Neural progenitor cell (in vitro differentiated cells): ENCODE measurements around the gene C5orf34. TPM values are rescaled to one million over a fixed set of nuclear protein-coding genes. Genes with fewer than 3 reads are reported as not detected.
A peak's percentile ranks its signal among the peaks of the same experiment; 100 is the strongest.

Source experiments
- DNase-seq: peaks from one replicate; pipeline ENCODE4 v3.0.0-alpha.2; 2016; ENCODE audit warnings: low spot score
- H2AFZ ChIP-seq: fragments of 200-600 bp; sonication (generic); replicated peaks from 2 replicates; pipeline ENCODE4 v1.6.1; 2016; ENCODE audit warnings: antibody characterized with exemption
- H3F3A ChIP-seq: fragments of 200-600 bp; sonication (generic); 2 replicates; pipeline ENCODE4 v1.6.1; 2016; ENCODE audit warnings: antibody characterized with exemption, low read depth
- H3K27ac ChIP-seq: fragments of 200-600 bp; sonication (generic); 2 replicates; pipeline ENCODE4 v1.5.1; 2016; ENCODE audit warnings: mild to moderate bottlenecking
- H3K27me3 ChIP-seq: fragments of 200-600 bp; sonication (generic); 2 replicates; pipeline ENCODE4 v1.6.1; 2016; ENCODE audit warnings: mild to moderate bottlenecking, moderate library complexity
- H3K36me3 ChIP-seq: fragments of 200-600 bp; sonication (generic); 2 replicates; pipeline ENCODE4 v1.5.1; 2016
- H3K4me1 ChIP-seq: fragments of 200-600 bp; sonication (generic); 2 replicates; pipeline ENCODE4 v1.6.1; 2016; ENCODE audit warnings: mixed run types
- H3K4me2 ChIP-seq: fragments of 200-600 bp; sonication (generic); 2 replicates; pipeline ENCODE4 v1.6.1; 2016
- H3K4me3 ChIP-seq: fragments of 200-600 bp; sonication (generic); 2 replicates; pipeline ENCODE4 v1.5.1; 2016
- H3K79me2 ChIP-seq: fragments of 200-600 bp; sonication (generic); 2 replicates; pipeline ENCODE4 v1.6.1; 2016; ENCODE audit warnings: low read depth
- H3K9ac ChIP-seq: fragments of 200-600 bp; sonication (generic); 2 replicates; pipeline ENCODE4 v1.6.1; 2016
- H3K9me3 ChIP-seq: fragments of 200-600 bp; sonication (generic); 2 replicates; pipeline ENCODE4 v1.5.1; 2016; ENCODE audit warnings: low read depth
- H4K20me1 ChIP-seq: fragments of 200-600 bp; sonication (generic); 2 replicates; pipeline ENCODE4 v1.6.1; 2016; ENCODE audit warnings: low read depth
- H3K27ac Mint-ChIP-seq: 3 replicates; pipeline ENCODE4 v1.8.0; 2021; ENCODE audit warnings: mixed read lengths
- H3K27me3 Mint-ChIP-seq: 2 replicates; pipeline ENCODE4 v1.8.0; 2022; ENCODE audit warnings: low read depth, mild to moderate bottlenecking, inconsistent platforms, moderate library complexity, mixed read lengths; ENCODE audit not compliant: insufficient read depth
- H3K36me3 Mint-ChIP-seq: 3 replicates; pipeline ENCODE4 v1.8.0; 2021; ENCODE audit warnings: mixed read lengths
- H3K4me1 Mint-ChIP-seq: 3 replicates; pipeline ENCODE4 v1.8.0; 2021; ENCODE audit warnings: mixed read lengths
- H3K4me3 Mint-ChIP-seq: 3 replicates; pipeline ENCODE4 v1.8.0; 2021; ENCODE audit warnings: mild to moderate bottlenecking, moderate library complexity, mixed read lengths
- H3K9me3 Mint-ChIP-seq: 3 replicates; pipeline ENCODE4 v1.8.0; 2020; ENCODE audit warnings: mixed read lengths
- CTCF ChIP-seq: fragments of 200-600 bp; sonication (generic); IDR thresholded peaks from 2 replicates; pipeline ENCODE4 v1.5.1; 2017; ENCODE audit warnings: antibody characterized with exemption, mild to moderate bottlenecking
- EZH2 ChIP-seq: fragments of 200-600 bp; sonication (generic); IDR thresholded peaks from 2 replicates; pipeline ENCODE4 v1.6.1; 2017; ENCODE audit warnings: antibody characterized with exemption, mild to moderate bottlenecking, moderate library complexity
- EZH2phosphoT487 ChIP-seq: fragments of 200-600 bp; sonication (generic); IDR thresholded peaks from 2 replicates; pipeline ENCODE4 v1.6.1; 2017; ENCODE audit warnings: antibody characterized with exemption
- total RNA-seq: library from RNA; depleted of rRNA; stranded (reverse); fragments of >200 nt; gene quantifications from 2 replicates; pipeline ENCODE4 v1.2.3, GENCODE V29; 2015; ENCODE audit warnings: low replicate concordance

C5orf34 gene
- total RNA-seq, 1 donor from 2014 or later, result 17.2 TPM

- H3K27me3 ChIP-seq, result no peaks in the 10 kb centered on the region
- H2AFZ ChIP-seq, result peak within 1 kb of the TSS; percentile 93
- no peak for TF ChIP-seq EZH2phosphoT487
- TF ChIP-seq CTCF, result no peak
- TF ChIP-seq EZH2, result no peak
- Mint-ChIP-seq H3K4me3 (peak within 1 kb of the TSS; percentile 99), H3K4me1 (peaks cover 16% of the 10 kb centered on the region), H3K27ac (peak within 1 kb of the TSS; percentile 100), H3K9me3 (no peaks in the 10 kb centered on the region), H3K27me3 (no peaks in the 10 kb centered on the region), H3K36me3 (peaks cover 1% of the 10 kb centered on the region)
- peaks cover 33% of the 10 kb centered on the region for H3K79me2 ChIP-seq
- peak within 1 kb of the TSS; percentile 90 for H3K4me2 ChIP-seq
- H3K27ac ChIP-seq, result peak within 1 kb of the TSS; percentile 72
- H4K20me1 ChIP-seq, result no peaks in the 10 kb centered on the region
- DNase-seq, result peak; percentile 96
- H3K36me3 ChIP-seq, result no peaks in the 10 kb centered on the region
- H3K9ac ChIP-seq, result peak within 1 kb of the TSS; percentile 69
- peaks cover 16% of the 10 kb centered on the region for H3F3A ChIP-seq
- H3K4me3 ChIP-seq, result peak within 1 kb of the TSS; percentile 91
- no peaks in the 10 kb centered on the region for H3K4me1 ChIP-seq
- H3K9me3 ChIP-seq, result no peaks in the 10 kb centered on the region
These were observed 31.4 kb downstream of the C5orf34 start, which contains the start of gene TMEM267 for GRCh38 chr5:43483298-43484105. Gene TMEM267, minus strand, starts transcription at chr5:43483865. Its CDS starts 29,896 bp downstream, at chr5:43453969.

DNA sequence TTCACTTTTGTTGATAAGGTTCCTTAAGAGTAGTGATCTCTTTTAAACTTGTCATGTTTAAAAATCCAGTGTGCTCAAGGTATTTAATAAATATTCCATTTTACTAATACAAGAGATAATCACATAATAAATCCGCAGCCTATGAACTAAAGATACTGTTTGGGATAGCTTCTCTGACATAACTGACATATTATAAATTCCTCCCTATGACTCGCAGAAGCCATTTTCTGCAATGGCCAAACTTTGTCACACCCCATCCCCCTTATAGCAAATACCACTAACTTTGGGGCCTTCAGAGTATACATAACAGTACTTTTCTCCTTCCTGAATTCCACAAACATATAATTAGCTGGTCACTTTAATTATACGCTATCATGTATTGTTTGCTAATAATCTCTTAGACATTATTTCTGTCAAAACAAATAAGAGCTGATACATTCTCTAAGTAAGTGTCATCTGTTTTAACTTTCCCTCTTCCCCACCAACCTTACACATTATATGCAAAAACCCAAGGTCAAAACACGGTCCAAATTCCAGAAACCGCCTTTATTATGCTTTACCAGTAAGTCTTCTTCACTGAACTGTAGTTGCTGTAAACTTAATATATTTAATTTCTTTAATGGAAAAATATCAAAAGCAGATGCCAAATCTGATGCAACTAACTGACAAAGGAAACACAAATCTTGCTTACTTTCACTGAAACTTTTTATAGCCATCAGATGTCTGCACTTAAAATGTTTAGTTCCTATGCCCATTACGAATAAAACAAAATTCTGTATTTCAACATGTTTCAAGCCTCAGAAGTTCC is 32.3 kb downstream of the C5orf34 start:
- Histone ChIP-seq H3K4me2 (peak overlapping the region; percentile 90), H3K79me2 (peaks cover 33% of the 10 kb centered on the region), H2AFZ (peak overlapping the region; percentile 93), H3K4me1 (no peaks in the 10 kb centered on the region), H3K9me3 (no peaks in the 10 kb centered on the region), H3K27me3 (no peaks in the 10 kb centered on the region), H3K4me3 (peak overlapping the region; percentile 91), H4K20me1 (no peaks in the 10 kb centered on the region), H3K9ac (peak overlapping the region; percentile 69), H3K36me3 (no peaks in the 10 kb centered on the region), H3K27ac (no peak overlapping the region), H3F3A (peaks cover 16% of the 10 kb centered on the region)
- H3K4me1 Mint-ChIP-seq, result peaks cover 16% of the 10 kb centered on the region
- no peaks in the 10 kb centered on the region for H3K27me3 Mint-ChIP-seq
- DNase-seq, result no peak
- peaks cover 1% of the 10 kb centered on the region for H3K36me3 Mint-ChIP-seq
- H3K27ac Mint-ChIP-seq, result peak overlapping the region; percentile 98
- H3K4me3 Mint-ChIP-seq, result peak overlapping the region; percentile 99
- no peaks in the 10 kb centered on the region for H3K9me3 Mint-ChIP-seq
- TF ChIP-seq EZH2phosphoT487 (no peak), CTCF (no peak), EZH2 (no peak)

DNA sequence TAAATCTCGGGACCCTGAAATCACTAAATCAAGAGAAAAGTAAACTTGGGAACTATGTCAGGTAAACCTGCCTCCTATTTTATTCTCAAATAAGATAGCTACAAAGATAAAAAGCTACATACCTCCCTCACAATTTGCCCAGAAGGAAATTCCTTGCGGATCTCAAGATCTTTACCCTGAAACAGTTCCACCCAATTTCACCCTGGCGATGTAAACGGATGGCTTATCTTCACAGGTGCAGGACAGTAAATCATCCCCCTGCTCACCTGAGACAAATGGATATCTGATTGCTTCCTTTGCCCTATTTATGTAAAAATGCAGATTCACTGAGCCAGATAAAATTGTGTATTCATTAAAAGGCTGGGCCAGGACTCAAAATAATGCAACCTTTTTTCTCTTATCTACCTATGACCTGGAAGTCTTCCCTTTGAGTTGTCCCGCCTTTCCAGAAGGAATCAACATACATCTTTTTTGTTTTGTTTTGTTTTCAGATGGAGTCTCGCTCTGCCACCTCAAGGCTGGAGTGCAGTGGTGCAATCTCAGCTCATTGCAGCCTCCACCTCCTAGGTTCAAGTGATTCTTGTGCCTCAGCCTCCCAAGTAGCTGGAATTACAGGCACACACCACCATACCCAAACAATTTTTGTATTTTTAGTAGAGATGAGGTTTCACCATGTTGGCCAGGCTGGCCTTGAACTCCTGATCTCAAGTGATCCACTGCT is 45.1 kb downstream of the C5orf34 start:
- Mint-ChIP-seq H3K9me3 (peaks cover 40% of the 10 kb centered on the region), H3K27ac (no peak overlapping the region), H3K4me3 (no peak overlapping the region), H3K36me3 (peaks cover 49% of the 10 kb centered on the region), H3K4me1 (no peaks in the 10 kb centered on the region), H3K27me3 (peaks cover 3% of the 10 kb centered on the region)
- H3K36me3 ChIP-seq, result peaks cover 5% of the 10 kb centered on the region
- no peak overlapping the region for H3K9ac ChIP-seq
- DNase-seq, result no peak
- no peak overlapping the region for H2AFZ ChIP-seq
- no peaks in the 10 kb centered on the region for H3K27me3 ChIP-seq
- H3K4me3 ChIP-seq, result no peak overlapping the region
- no peaks in the 10 kb centered on the region for H4K20me1 ChIP-seq
- no peak overlapping the region for H3K4me2 ChIP-seq
- no peaks in the 10 kb centered on the region for H3K4me1 ChIP-seq
- H3K79me2 ChIP-seq, result peaks cover 6% of the 10 kb centered on the region
- H3K9me3 ChIP-seq, result peaks cover 9% of the 10 kb centered on the region
- TF ChIP-seq EZH2 (no peak), CTCF (peak; percentile 4)
- H3F3A ChIP-seq, result no peaks in the 10 kb centered on the region
- no peak overlapping the region for H3K27ac ChIP-seq
